K562 (cell line): Measurements from ENCODE around the gene SRPK2. TPM values are rescaled to one million over a fixed set of nuclear protein-coding genes. Genes with fewer than 3 reads are reported as not detected.
A peak's percentile ranks its signal among the peaks of the same experiment; 100 is the strongest.

Experiments
- AFF4 ChIP-seq: sonication (generic); formaldehyde crosslinking; IDR thresholded peaks from 2 replicates; pipeline ENCODE4 v1.8.0; 2023; ENCODE audit warnings: mild to moderate bottlenecking, missing genetic modification reagents
- CREM ChIP-seq: IDR thresholded peaks from 2 replicates; pipeline ENCODE4 v1.6.1; 2014; ENCODE audit warnings: antibody characterized with exemption, low read depth
- CTCF ChIP-seq, 3 experiments: IDR thresholded peaks in 2 of 3; conservative IDR thresholded peaks in 1 of 3; 2 replicates each; pipeline ENCODE4 v1.5.1; 2011 to 2012; ENCODE audit warnings: low read length in 3 of 3, mild to moderate bottlenecking in 3 of 3, control low read depth in 2 of 3, improper control_type of control experiment in 1 of 3, inconsistent platforms in 1 of 3, low read depth in 1 of 3, mixed read lengths in 1 of 3, moderate library complexity in 1 of 3; ENCODE audit not compliant: insufficient read depth in 2 of 3
- FOXJ3 ChIP-seq: sonication (generic); formaldehyde crosslinking; IDR thresholded peaks from 2 replicates; pipeline ENCODE4 v1.4.0; 2020; ENCODE audit warnings: mild to moderate bottlenecking, missing genetic modification reagents
- JUN ChIP-seq, 2 experiments: sonication (generic) in 1 of 2; formaldehyde crosslinking in 1 of 2; IDR thresholded peaks; 2 replicates each; pipeline versions ENCODE4 v1.6.1 to v1.8.0; 2012 to 2022; ENCODE audit warnings: borderline replicate concordance in 2 of 2, mild to moderate bottlenecking in 2 of 2, improper control_type of control experiment in 1 of 2, low read depth in 1 of 2, low read length in 1 of 2, missing genetic modification reagents in 1 of 2
- JUND ChIP-seq, 2 experiments: IDR thresholded peaks; 2 replicates in 1 of 2; 3 replicates in 1 of 2; pipeline ENCODE4 v1.6.1; 2011; ENCODE audit warnings: borderline replicate concordance in 2 of 2, low read depth in 2 of 2, low read length in 2 of 2, improper control_type of control experiment in 1 of 2, missing biosample characterization in 1 of 2, missing genetic modification characterization in 1 of 2, missing genetic modification reagents in 1 of 2
- MECOM ChIP-seq: fragments of 250-450 bp; sonication (Bioruptor Pico); IDR thresholded peaks from 2 replicates; pipeline ENCODE4 v1.8.0; 2022; ENCODE audit warnings: inconsistent platforms
- MNT ChIP-seq, 2 experiments: fragments of 450-650 bp; conservative IDR thresholded peaks; 2 replicates each; pipeline ENCODE4 v1.6.1; 2017; ENCODE audit warnings: mild to moderate bottlenecking in 2 of 2, moderate library complexity in 2 of 2
- MYC ChIP-seq, 2 experiments: fragments of 250-450 bp in 1 of 2; sonication (Bioruptor Pico) in 1 of 2; IDR thresholded peaks; 2 replicates each; pipeline versions ENCODE4 v1.5.1 to v1.6.1; 2012 to 2021; ENCODE audit warnings: low read depth in 2 of 2, borderline replicate concordance in 1 of 2, improper control_type of control experiment in 1 of 2, low read length in 1 of 2, mild to moderate bottlenecking in 1 of 2, moderate library complexity in 1 of 2
- POLR3A ChIP-seq: IDR thresholded peaks from 2 replicates; pipeline ENCODE4 v1.6.1; 2011; ENCODE audit warnings: borderline replicate concordance, mild to moderate bottlenecking, moderate library complexity; ENCODE audit not compliant: insufficient read length, insufficient read depth; ENCODE audit errors: extremely low read depth
- SMARCA4 ChIP-seq: fragments of 450-650 bp; IDR thresholded peaks from 2 replicates; pipeline ENCODE4 v1.6.1; 2016
- ZNF699 ChIP-seq: fragments of 250-450 bp; sonication (Bioruptor Pico); IDR thresholded peaks from 2 replicates; pipeline ENCODE4 v1.8.0; 2021; ENCODE audit warnings: mild to moderate bottlenecking, moderate library complexity; ENCODE audit not compliant: insufficient replicate concordance
- polyA plus RNA-seq, 8 experiments: library from polyadenylated mRNA; depleted of rRNA in 4 of 8; stranded (reverse) in 5 of 8; unstranded in 3 of 8; fragments of >200 nt; fragmentation: Nextera tagmentation in 2 of 8; fragmentation: Illumina TruSeq in 1 of 8; extraction: Ambion mirVana in 2 of 8; extraction: Trizol in 1 of 8; gene quantifications; 2 replicates each; pipeline versions ENCODE4 v1.2.1 to v1.2.3, GENCODE V29; 2011 to 2014; ENCODE audit warnings: inconsistent platforms in 1 of 8, missing spikeins in 1 of 8
- total RNA-seq, 7 experiments: library from RNA; depleted of rRNA in 6 of 7; stranded (reverse); fragments of >200 nt in 6 of 7; fragmentation: Illumina TruSeq in 2 of 7; extraction: Trizol in 2 of 7; gene quantifications; 2 replicates each; pipeline versions ENCODE4 v1.2.1 to v1.2.3, GENCODE V29; 2011 to 2021; ENCODE audit warnings: low replicate concordance in 1 of 7

Gene SRPK2
- total and polyA plus RNA-seq, 9 of the 15 experiments (the other 6 are each of a cell fraction or from before 2014, with no cell fraction given): 21.5 to 44.7 (median 33.3) TPM

- TF ChIP-seq JUN (IDR thresholded peaks at IDR 0.05; ENCODE audit: borderline replicate concordance, low read depth, low read length) (peak; percentile 73), JUN (CRISPR knock-in tag; IDR thresholded peaks at IDR 0.05; ENCODE audit: borderline replicate concordance) (no peak), JUND (IDR thresholded peaks at IDR 0.05; ENCODE audit: borderline replicate concordance, low read depth, low read length) (peak; percentile 86), JUND (tag; IDR thresholded peaks at IDR 0.05; ENCODE audit: borderline replicate concordance, low read depth, low read length) (peak; percentile 59; the same call in 2 of the 3 replicates), CREM (peak; percentile 48), MNT (conservative IDR thresholded peaks at IDR 0.05) (peak in 1 of 2 experiments; percentile 36; a peak in 1 of 4 replicates), AFF4 (CRISPR knock-in tag) (no peak), MECOM (peak; percentile 61; the same call in 1 of the 2 replicates), CTCF (IDR thresholded peaks at IDR 0.05 in 2 of 3, conservative IDR thresholded peaks at IDR 0.05 in 1 of 3; ENCODE audit: insufficient read depth in 2 of 3, low read depth in 1 of 3, low read length in 3 of 3) (peak; percentile 32 to 60 (median 55); a peak in 5 of 6 replicates), MYC (IDR thresholded peaks at IDR 0.05; ENCODE audit: low read depth, low read length) (no peak), MYC (CRISPR knock-in tag; IDR thresholded peaks at IDR 0.05; ENCODE audit: borderline replicate concordance, low read depth) (no peak), POLR3A (no peak), ZNF699 (no peak), FOXJ3 (CRISPR knock-in tag) (no peak), SMARCA4 (peak; percentile 55; the same call in 1 of the 2 replicates)
These were observed 252.5 kb downstream of the SRPK2 start (continued) for GRCh38 chr7:105136221-105136620.
